Measurements from ENCODE around the gene GNAS. TPM values are rescaled to one million over a fixed set of nuclear protein-coding genes. Genes with fewer than 3 reads are reported as not detected.

Gene GNAS
- total RNA-seq, 1 donor from 2014 or later, result 1,425 TPM

DNA sequence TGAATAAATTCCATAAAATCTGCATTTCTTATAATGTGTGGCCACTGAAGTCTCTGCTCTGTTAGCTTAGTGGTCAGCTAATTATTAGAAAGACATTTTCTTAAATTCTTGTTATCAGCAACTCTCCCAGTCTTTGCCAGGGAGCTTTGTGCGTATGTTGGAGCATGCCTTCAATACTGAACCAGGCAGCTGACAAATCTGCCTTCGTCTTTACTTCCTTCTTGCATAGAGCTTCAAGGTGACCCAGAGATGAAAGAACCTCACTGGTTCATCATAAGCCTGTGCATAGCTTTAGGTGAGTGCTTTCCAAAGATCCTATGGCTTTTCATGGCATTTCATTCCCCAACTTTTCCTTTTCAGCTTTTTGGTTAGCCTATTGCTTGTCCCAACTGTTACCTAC, 85.6 kb downstream of the GNAS start:
- Mint-ChIP-seq H3K27me3 (ENCODE audit: low read depth) (peaks cover 28% of the 10 kb centered on the region), H3K36me3 (ENCODE audit: low read depth) (peaks cover 2% of the 10 kb centered on the region), H3K9me3 (peaks cover 3% of the 10 kb centered on the region), H3K27ac (ENCODE audit: unreplicated experiment) (no peak overlapping the region), H3K4me1 (no peaks in the 10 kb centered on the region), H3K4me3 (no peak overlapping the region)
- DNase-seq (ENCODE audit: low read depth, low spot score), result no peak
- TF ChIP-seq, protein P1, sequence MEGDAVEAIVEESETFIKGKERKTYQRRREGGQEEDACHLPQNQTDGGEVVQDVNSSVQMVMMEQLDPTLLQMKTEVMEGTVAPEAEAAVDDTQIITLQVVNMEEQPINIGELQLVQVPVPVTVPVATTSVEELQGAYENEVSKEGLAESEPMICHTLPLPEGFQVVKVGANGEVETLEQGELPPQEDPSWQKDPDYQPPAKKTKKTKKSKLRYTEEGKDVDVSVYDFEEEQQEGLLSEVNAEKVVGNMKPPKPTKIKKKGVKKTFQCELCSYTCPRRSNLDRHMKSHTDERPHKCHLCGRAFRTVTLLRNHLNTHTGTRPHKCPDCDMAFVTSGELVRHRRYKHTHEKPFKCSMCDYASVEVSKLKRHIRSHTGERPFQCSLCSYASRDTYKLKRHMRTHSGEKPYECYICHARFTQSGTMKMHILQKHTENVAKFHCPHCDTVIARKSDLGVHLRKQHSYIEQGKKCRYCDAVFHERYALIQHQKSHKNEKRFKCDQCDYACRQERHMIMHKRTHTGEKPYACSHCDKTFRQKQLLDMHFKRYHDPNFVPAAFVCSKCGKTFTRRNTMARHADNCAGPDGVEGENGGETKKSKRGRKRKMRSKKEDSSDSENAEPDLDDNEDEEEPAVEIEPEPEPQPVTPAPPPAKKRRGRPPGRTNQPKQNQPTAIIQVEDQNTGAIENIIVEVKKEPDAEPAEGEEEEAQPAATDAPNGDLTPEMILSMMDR (conservative IDR thresholded peaks at IDR 0.05), result no peak

DNA sequence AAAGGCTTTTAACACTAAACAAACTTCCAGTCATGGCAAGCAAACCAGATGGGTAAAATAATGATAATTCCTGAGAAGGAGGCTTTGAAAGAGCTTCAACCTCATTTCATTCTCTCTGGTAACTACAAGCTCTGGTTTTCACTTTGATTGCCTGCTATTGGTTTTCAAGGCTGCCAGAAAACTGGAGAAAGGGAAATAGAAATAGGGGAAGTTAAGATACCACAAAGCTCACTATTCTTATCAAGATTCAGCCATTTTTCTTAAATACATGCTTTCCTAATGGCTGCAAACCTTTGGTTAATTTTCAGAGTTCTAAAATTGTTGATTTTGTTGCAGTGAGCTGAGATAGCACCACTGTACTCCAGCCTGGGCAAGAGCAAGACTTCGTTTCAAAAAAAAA, 86.0 kb downstream of the GNAS start:
- Mint-ChIP-seq H3K4me1 (no peaks in the 10 kb centered on the region), H3K27me3 (ENCODE audit: low read depth) (peaks cover 28% of the 10 kb centered on the region), H3K4me3 (no peak overlapping the region), H3K27ac (ENCODE audit: unreplicated experiment) (no peak overlapping the region), H3K9me3 (peaks cover 3% of the 10 kb centered on the region), H3K36me3 (ENCODE audit: low read depth) (peaks cover 2% of the 10 kb centered on the region)
- TF ChIP-seq, protein P1 (conservative IDR thresholded peaks at IDR 0.05), result no peak
- DNase-seq (ENCODE audit: low read depth, low spot score), result no peak

DNA sequence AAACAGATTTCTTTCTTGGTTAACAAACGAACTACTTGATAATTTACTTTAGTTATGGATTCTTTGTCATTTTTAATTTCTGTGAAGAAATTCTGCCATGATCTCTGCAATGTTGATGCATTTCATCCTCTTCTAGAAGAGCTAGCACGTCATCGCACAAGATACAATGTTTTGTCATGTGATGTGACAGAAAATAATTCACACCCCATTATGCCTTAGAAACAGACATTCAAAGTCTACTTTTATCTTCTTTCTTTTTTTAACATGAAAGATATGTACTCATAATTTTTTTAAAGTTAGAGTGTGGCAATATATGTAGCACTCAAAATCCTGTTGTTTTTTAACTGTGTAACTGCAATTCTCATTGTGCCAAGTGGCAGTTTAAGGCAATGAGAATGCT, 89.0 kb downstream of the GNAS start:
- Mint-ChIP-seq H3K9me3 (no peaks in the 10 kb centered on the region), H3K27ac (ENCODE audit: unreplicated experiment) (no peak overlapping the region), H3K4me1 (no peaks in the 10 kb centered on the region), H3K27me3 (ENCODE audit: low read depth) (peaks cover 18% of the 10 kb centered on the region), H3K36me3 (ENCODE audit: low read depth) (no peaks in the 10 kb centered on the region), H3K4me3 (no peak overlapping the region)
- TF ChIP-seq, protein P1 (conservative IDR thresholded peaks at IDR 0.05), result no peak
- no peak for DNase-seq (ENCODE audit: low read depth, low spot score)

DNA sequence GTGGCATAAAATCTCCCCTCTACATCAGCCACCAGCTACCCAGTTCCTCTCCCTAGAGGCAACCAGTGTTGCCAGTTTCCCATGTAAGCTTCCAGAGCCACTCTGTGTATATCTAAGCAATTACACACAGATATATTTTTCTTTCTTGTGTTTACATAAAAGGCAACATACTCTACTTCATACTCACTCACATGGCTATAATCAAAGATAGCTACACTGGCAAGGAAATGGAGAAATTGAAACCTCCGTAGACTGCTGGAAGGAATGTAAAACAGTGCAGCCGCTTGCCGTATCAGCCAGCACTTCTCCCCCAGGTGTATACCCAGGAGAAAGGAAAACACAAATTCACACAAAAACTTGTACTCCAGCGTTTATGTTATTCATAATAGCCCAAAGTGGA, 90.0 kb downstream of the GNAS start:
- Mint-ChIP-seq H3K27me3 (ENCODE audit: low read depth) (peaks cover 15% of the 10 kb centered on the region), H3K27ac (ENCODE audit: unreplicated experiment) (no peak overlapping the region), H3K9me3 (no peaks in the 10 kb centered on the region), H3K4me1 (no peaks in the 10 kb centered on the region), H3K36me3 (ENCODE audit: low read depth) (no peaks in the 10 kb centered on the region), H3K4me3 (no peak overlapping the region)
- TF ChIP-seq, protein P1 (conservative IDR thresholded peaks at IDR 0.05), result no peak
- no peak for DNase-seq (ENCODE audit: low read depth, low spot score)

DNA sequence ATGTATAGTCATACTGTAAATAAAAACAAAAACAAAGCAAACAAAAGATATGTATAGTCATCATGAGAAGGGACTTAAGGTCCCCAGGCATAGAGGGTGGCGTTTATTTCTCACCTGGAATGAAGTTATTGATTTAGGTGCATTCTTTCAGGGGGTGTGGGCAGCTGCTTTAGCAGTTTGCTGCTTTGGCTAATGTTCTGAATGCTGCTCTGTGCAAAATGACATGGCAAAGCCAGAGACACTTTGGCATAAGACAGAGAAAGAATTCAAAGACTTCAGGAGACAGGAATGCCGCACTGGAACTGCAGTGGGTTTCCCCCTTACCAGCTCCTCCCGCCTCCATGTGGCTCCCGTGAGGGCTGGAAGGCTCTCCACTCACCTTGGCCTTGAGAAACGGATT, 92.1 kb downstream of the GNAS start:
- Mint-ChIP-seq H3K9me3 (no peaks in the 10 kb centered on the region), H3K36me3 (ENCODE audit: low read depth) (no peaks in the 10 kb centered on the region), H3K4me1 (no peaks in the 10 kb centered on the region), H3K4me3 (no peak overlapping the region), H3K27me3 (ENCODE audit: low read depth) (peaks cover 10% of the 10 kb centered on the region), H3K27ac (ENCODE audit: unreplicated experiment) (no peak overlapping the region)
- TF ChIP-seq, protein P1 (conservative IDR thresholded peaks at IDR 0.05), result no peak
- no peak for DNase-seq (ENCODE audit: low read depth, low spot score)

All from neural crest cell (in vitro differentiated cells).